B cell (primary cell): ENCODE results near the gene PLPP7. TPM values are rescaled to one million over a fixed set of nuclear protein-coding genes. Genes with fewer than 3 reads are reported as not detected.
"Not testable (repeated sequence)": the region's sequence is repeated elsewhere in the genome, so short reads cannot be mapped to it uniquely, and the experiment has no call there.

ENCODE experiments used
- ATAC-seq: fragments of 200-7000 bp; cut with Tn5 transposase; one replicate; pipeline ENCODE4 v1.10.0; 2021; ENCODE audit warnings: low read depth, mild to moderate bottlenecking, moderate number of reproducible peaks, moderate library complexity
- CTCF ChIA-PET: fragments of 350-600 bp; sonication (Branson Sonifier 250); formaldehyde crosslinking; loops from one replicate; lab custom pipeline; 2021; ENCODE audit warnings: antibody characterized with exemption, inconsistent platforms; lab: Charles Lee
- POLR2A ChIA-PET: fragments of 350-600 bp; sonication (Branson Sonifier 250); formaldehyde crosslinking; loops from one replicate; lab custom pipeline; 2021; ENCODE audit warnings: antibody characterized with exemption; lab: Charles Lee
- DNase-seq: peaks from one replicate; pipeline ENCODE4 v3.0.0; 2013
- H2AFZ ChIP-seq: 2 replicates; pipeline ENCODE4 v1.6.1; 2012; ENCODE audit warnings: mild to moderate bottlenecking, low read depth, low read length; ENCODE audit not compliant: insufficient read depth, poor library complexity, severe bottlenecking
- H3K27ac ChIP-seq, 2 donors: 1 replicate in 1 of 2; 2 replicates in 1 of 2; pipeline ENCODE4 v1.5.1; 2012 to 2013; ENCODE audit warnings: low read length in 2 of 2, mild to moderate bottlenecking in 2 of 2, moderate library complexity in 1 of 2
- H3K27me3 ChIP-seq, 4 experiments: fragments of 200-600 bp in 1 of 4; sonication (generic) in 1 of 4; replicated peaks in 1 of 4; 1 replicate in 2 of 4; 2 replicates in 2 of 4; pipeline versions ENCODE4 v1.6.1 to v1.7.0; 2013 to 2016; ENCODE audit warnings: low read length in 3 of 4, mild to moderate bottlenecking in 2 of 4, mixed read lengths in 1 of 4, moderate library complexity in 1 of 4; ENCODE audit not compliant: insufficient read depth in 4 of 4, control insufficient read depth in 3 of 4; ENCODE audit errors: control extremely low read depth in 1 of 4
- H3K36me3 ChIP-seq, 2 experiments: replicated peaks in 1 of 2; 1 replicate in 1 of 2; 2 replicates in 1 of 2; pipeline versions ENCODE4 v1.6.1 to v1.7.1; 2013; ENCODE audit warnings: low read length in 1 of 2; ENCODE audit not compliant: insufficient read depth in 2 of 2, control insufficient read depth in 1 of 2; ENCODE audit errors: control extremely low read depth in 1 of 2, extremely low read depth in 1 of 2
- H3K4me1 ChIP-seq, 2 donors: fragments of 200-600 bp in 1 of 2; sonication (generic) in 1 of 2; 1 replicate in 1 of 2; 2 replicates in 1 of 2; pipeline versions ENCODE4 v1.5.1 to v1.6.1; 2013 to 2017; ENCODE audit warnings: low read length in 2 of 2; ENCODE audit not compliant: control insufficient read depth in 2 of 2, insufficient read depth in 2 of 2
- H3K4me2 ChIP-seq: replicated peaks from 2 replicates; pipeline ENCODE3; 2012; ENCODE audit warnings: mild to moderate bottlenecking, low read depth, low read length; ENCODE audit not compliant: poor library complexity, severe bottlenecking
- H3K4me3 ChIP-seq, 5 experiments: fragments of 200-600 bp in 1 of 5; sonication (generic) in 1 of 5; 1 replicate in 3 of 5; 2 replicates in 2 of 5; pipeline versions ENCODE4 v1.5.1 to v1.7.0; 2011 to 2016; ENCODE audit warnings: low read length in 4 of 5, mild to moderate bottlenecking in 4 of 5, low read depth in 2 of 5, control low read depth in 1 of 5, moderate library complexity in 1 of 5; ENCODE audit not compliant: insufficient read depth in 1 of 5; ENCODE audit errors: control extremely low read depth in 1 of 5, extremely low read depth in 1 of 5
- H3K79me2 ChIP-seq: fragments of 200-600 bp; sonication (generic); one replicate; pipeline ENCODE4 v1.6.0; 2016; ENCODE audit warnings: low read length; ENCODE audit not compliant: control insufficient read depth, insufficient read depth
- H3K9ac ChIP-seq: fragments of 200-600 bp; sonication (generic); 2 replicates; pipeline ENCODE4 v1.6.1; 2017; ENCODE audit warnings: mild to moderate bottlenecking, low read length, moderate library complexity
- H3K9me3 ChIP-seq, 3 donors: one replicate each; pipeline versions ENCODE4 v1.6.1 to v1.7.1; 2013; ENCODE audit warnings: low read length in 2 of 3; ENCODE audit not compliant: control insufficient read depth in 2 of 3, insufficient read depth in 1 of 3; ENCODE audit errors: control extremely low read depth in 1 of 3
- H4K20me1 ChIP-seq: 2 replicates; pipeline ENCODE4 v1.6.0; 2012; ENCODE audit warnings: mild to moderate bottlenecking, low read length; ENCODE audit not compliant: insufficient read depth, control insufficient read depth, poor library complexity, severe bottlenecking
- H3K27ac Mint-ChIP-seq: one replicate; pipeline ENCODE4 v1.8.0; 2021; ENCODE audit warnings: mixed read lengths
- H3K27me3 Mint-ChIP-seq: one replicate; pipeline ENCODE4 v1.8.0; 2021; ENCODE audit warnings: mixed read lengths
- H3K4me1 Mint-ChIP-seq: one replicate; pipeline ENCODE4 v1.8.0; 2021; ENCODE audit warnings: mixed read lengths
- H3K4me3 Mint-ChIP-seq: one replicate; pipeline ENCODE4 v1.8.0; 2021; ENCODE audit warnings: mixed read lengths
- H3K9me3 Mint-ChIP-seq: one replicate; pipeline ENCODE4 v1.8.0; 2022; ENCODE audit warnings: mixed read lengths; ENCODE audit not compliant: insufficient read depth
- EZH2 ChIP-seq: IDR thresholded peaks from 2 replicates; pipeline ENCODE4 v1.6.1; 2012; ENCODE audit warnings: borderline replicate concordance, low read depth, mild to moderate bottlenecking, moderate library complexity, low read length; ENCODE audit not compliant: insufficient read depth, poor library complexity, severe bottlenecking
- WGBS: methylation state at CpG from one replicate; pipeline ENCODE4 v1.1.5; 2013; ENCODE audit warnings: missing lambda C conversion rate; ENCODE audit not compliant: insufficient coverage; 5-methylcytosine and 5-hydroxymethylcytosine counted together
- intact Hi-C: fragments of 100-400 bp; cut with micrococcal nuclease; formaldehyde crosslinking; loops from one replicate; pipeline ENCODE4 v1.10.0; 2022
- polyA plus RNA-seq: library from polyadenylated mRNA; depleted of rRNA; stranded (reverse); fragments of >200 nt; gene quantifications from 2 replicates; pipeline ENCODE4 v1.2.3, GENCODE V29; 2012
- total RNA-seq, 2 donors: library from RNA; stranded (reverse); fragments of 120-200 nt in 1 of 2; gene quantifications; 1 replicate in 1 of 2; 2 replicates in 1 of 2; pipeline versions ENCODE4 v1.2.3 to v1.2.4, GENCODE V29; 2013 to 2022
- TF ChIP-seq, protein P1 (sequence below): fragments of 200-600 bp; IDR thresholded peaks from one replicate; pipeline ENCODE4 v1.8.0; 2022; ENCODE audit warnings: antibody characterized with exemption, mild to moderate bottlenecking

PLPP7 gene
- total and polyA plus RNA-seq, 2 donors (not counting 1 experiment from before 2014, with no cell fraction given), result 0.57 to 2.0 TPM

DNA sequence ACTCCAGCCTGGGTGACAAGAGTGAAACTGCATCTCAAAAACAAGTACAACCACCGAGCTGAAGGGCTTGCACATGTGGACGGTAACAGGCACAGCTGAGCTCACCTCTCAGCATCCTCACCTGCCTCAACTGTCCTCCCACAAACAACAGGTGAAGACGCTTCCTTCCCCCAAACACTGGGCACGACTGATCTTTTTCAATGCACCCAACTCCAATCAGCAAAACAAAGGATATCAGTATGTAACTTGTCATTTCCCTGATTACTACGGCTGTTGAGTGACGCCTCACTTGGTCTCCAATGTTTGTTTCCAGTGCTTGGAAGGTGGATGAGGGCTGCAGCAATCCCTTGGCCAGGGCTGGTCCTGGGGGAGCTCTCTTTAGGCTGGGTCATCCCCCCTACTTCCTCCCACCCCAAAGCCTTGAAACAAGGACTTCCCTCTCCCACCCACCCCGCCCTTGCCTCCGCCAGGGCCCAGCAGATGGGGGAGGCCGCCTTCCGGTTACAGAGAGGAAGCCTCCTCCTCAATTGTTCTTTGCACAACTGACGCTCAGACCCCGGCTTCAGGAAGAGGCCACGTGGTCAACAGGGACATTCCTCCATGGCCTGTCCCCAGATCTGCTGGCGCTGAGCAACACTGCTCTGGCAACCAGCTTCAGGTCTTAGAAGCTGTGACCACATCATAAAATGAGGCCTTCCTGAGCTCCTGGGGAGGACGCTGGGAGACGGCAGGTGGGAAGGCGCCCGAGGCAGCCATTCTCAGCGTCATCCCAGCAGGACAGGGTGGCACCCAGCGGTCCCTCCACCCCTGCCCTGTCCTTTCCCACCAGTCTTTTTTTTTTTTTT, 19.1 kb upstream of the PLPP7 start:
- H3K9me3 ChIP-seq, result no peaks in the 10 kb centered on the region
- H3K27me3 Mint-ChIP-seq, result no peaks in the 10 kb centered on the region
- peak overlapping the region; percentile 86 to 91 for H3K27ac ChIP-seq
- H3K27me3 ChIP-seq, result no peaks in the 10 kb centered on the region
- peak overlapping the region; percentile 23 to 58 (median 49) for H3K4me3 ChIP-seq
- CTCF ChIA-PET, result interaction anchor here (0.5 to 8.9 kb wide), 8 partner anchors 15 to 966 kb away, joined by 3 to 158 read pairs (median 5); no protein-coding TSS in a partner anchor
- DNase-seq (peak; percentile 69), ATAC-seq (peak; percentile 15)
- H3K36me3 ChIP-seq, result peaks cover 0 to 15% of the 10 kb centered on the region in 2 experiments
- intact Hi-C loops, result loop anchor here (1.0 to 10.0 kb wide), 2 partner anchors 8 to 64 kb away; no protein-coding TSS in a partner anchor
- peak overlapping the region; percentile 47 for H3K9ac ChIP-seq
- H3K4me1 ChIP-seq, result peaks cover 75 to 90% of the 10 kb centered on the region in 2 donors
- H3K79me2 ChIP-seq, result peaks cover 97% of the 10 kb centered on the region
- peak overlapping the region; percentile 65 for H2AFZ ChIP-seq
- peaks cover 78% of the 10 kb centered on the region for H3K4me1 Mint-ChIP-seq
- H3K4me3 Mint-ChIP-seq, result peak overlapping the region; percentile 83
- WGBS, result 2% methylated on average over 16 of the region's 20 CpGs
- H3K9me3 Mint-ChIP-seq, result no peaks in the 10 kb centered on the region
- H3K4me2 ChIP-seq, result peak overlapping the region; percentile 77
- TF ChIP-seq, protein P1, sequence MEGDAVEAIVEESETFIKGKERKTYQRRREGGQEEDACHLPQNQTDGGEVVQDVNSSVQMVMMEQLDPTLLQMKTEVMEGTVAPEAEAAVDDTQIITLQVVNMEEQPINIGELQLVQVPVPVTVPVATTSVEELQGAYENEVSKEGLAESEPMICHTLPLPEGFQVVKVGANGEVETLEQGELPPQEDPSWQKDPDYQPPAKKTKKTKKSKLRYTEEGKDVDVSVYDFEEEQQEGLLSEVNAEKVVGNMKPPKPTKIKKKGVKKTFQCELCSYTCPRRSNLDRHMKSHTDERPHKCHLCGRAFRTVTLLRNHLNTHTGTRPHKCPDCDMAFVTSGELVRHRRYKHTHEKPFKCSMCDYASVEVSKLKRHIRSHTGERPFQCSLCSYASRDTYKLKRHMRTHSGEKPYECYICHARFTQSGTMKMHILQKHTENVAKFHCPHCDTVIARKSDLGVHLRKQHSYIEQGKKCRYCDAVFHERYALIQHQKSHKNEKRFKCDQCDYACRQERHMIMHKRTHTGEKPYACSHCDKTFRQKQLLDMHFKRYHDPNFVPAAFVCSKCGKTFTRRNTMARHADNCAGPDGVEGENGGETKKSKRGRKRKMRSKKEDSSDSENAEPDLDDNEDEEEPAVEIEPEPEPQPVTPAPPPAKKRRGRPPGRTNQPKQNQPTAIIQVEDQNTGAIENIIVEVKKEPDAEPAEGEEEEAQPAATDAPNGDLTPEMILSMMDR, result no peak
- TF ChIP-seq EZH2, result no peak
- POLR2A ChIA-PET, result interaction anchor here (0.7 to 8.2 kb wide), 5 partner anchors 16 to 449 kb away, joined by 3 to 199 read pairs (median 7); no protein-coding TSS in a partner anchor
- H3K27ac Mint-ChIP-seq, result peak overlapping the region; percentile 96
- H4K20me1 ChIP-seq, result peaks cover 9% of the 10 kb centered on the region

DNA sequence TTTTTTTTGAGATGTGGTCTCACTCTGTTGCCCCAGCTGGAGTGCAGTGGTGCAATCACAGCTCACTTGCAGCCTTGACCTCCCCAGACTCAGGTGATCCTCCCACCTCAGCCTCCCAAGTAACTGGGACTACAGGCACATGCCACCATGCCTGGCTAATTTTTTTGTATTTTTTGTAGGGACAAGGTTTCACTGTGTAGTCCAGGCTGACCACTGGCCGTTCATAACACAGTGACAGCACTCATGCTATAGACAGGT, 18.6 kb upstream of the PLPP7 start:
- Histone ChIP-seq H3K4me1 (peaks cover 71 to 85% of the 10 kb centered on the region in 2 donors), H3K4me2 (peak overlapping the region; percentile 77), H2AFZ (peak overlapping the region; percentile 65), H3K9ac (peak overlapping the region; percentile 47), H3K79me2 (peaks cover 97% of the 10 kb centered on the region), H3K27ac (peak overlapping the region; percentile 86 to 91), H3K4me3 (peak overlapping the region in 4 of 5 experiments; percentile 23 to 58 (median 52))
- Mint-ChIP-seq H3K4me3 (peak overlapping the region; percentile 83), H3K4me1 (peaks cover 79% of the 10 kb centered on the region), H3K27ac (peak overlapping the region; percentile 96)
- intact Hi-C loops, result loop anchor here (10.0 kb wide), 1 partner anchor 64 kb away; no protein-coding TSS in a partner anchor
- POLR2A ChIA-PET, result interaction anchor here (0.7 to 8.2 kb wide), 4 partner anchors 17 to 58 kb away, joined by 4 to 199 read pairs (median 12); no protein-coding TSS in a partner anchor
- 60% methylated on average over 1 of the region's 1 CpG for WGBS
- CTCF ChIA-PET, result interaction anchor here (0.5 to 8.9 kb wide), 6 partner anchors 16 to 210 kb away, joined by 3 to 158 read pairs (median 8); no protein-coding TSS in a partner anchor
- not testable (repeated sequence) for H3K9me3 Mint-ChIP-seq, ATAC-seq, H3K9me3 ChIP-seq, H3K36me3 ChIP-seq, DNase-seq, H3K27me3 Mint-ChIP-seq, H3K27me3 ChIP-seq, H4K20me1 ChIP-seq
